GM23338 (cell line): ENCODE results near the gene PPP1CA. TPM values are rescaled to one million over a fixed set of nuclear protein-coding genes. Genes with fewer than 3 reads are reported as not detected.

Experiments used
- ATAC-seq: fragments of 200-7000 bp; cut with Tn5 transposase; 3 replicates; pipeline ENCODE4 v1.9.1; 2020
- DNase-seq: peaks from one replicate; pipeline ENCODE4 v3.0.0-alpha.2; 2015; ENCODE audit warnings: low spot score
- H2AFZ ChIP-seq: fragments of 200-600 bp; sonication (generic); 2 replicates; pipeline ENCODE4 v1.8.0; 2016; ENCODE audit warnings: antibody characterized with exemption, mild to moderate bottlenecking, moderate library complexity
- H3F3A ChIP-seq: fragments of 200-600 bp; sonication (generic); replicated peaks from 2 replicates; pipeline ENCODE4 v1.8.0; 2017; ENCODE audit warnings: antibody characterized with exemption, mixed run types, low read depth
- H3K27ac ChIP-seq: fragments of 200-600 bp; sonication (generic); 2 replicates; pipeline ENCODE4 v1.6.1; 2016; ENCODE audit warnings: low read depth
- H3K27me3 ChIP-seq: fragments of 200-600 bp; sonication (generic); 2 replicates; pipeline ENCODE4 v1.8.0; 2016; ENCODE audit warnings: mild to moderate bottlenecking, mixed run types, moderate library complexity; ENCODE audit not compliant: insufficient read depth
- H3K36me3 ChIP-seq: fragments of 200-600 bp; sonication (generic); 2 replicates; pipeline ENCODE4 v1.8.0; 2016; ENCODE audit warnings: mild to moderate bottlenecking; ENCODE audit not compliant: insufficient read depth
- H3K4me1 ChIP-seq: fragments of 200-600 bp; sonication (generic); 2 replicates; pipeline ENCODE4 v1.8.0; 2016; ENCODE audit warnings: mild to moderate bottlenecking, moderate library complexity; ENCODE audit not compliant: insufficient read depth
- H3K4me2 ChIP-seq: fragments of 200-600 bp; sonication (generic); 2 replicates; pipeline ENCODE4 v1.7.1; 2017; ENCODE audit warnings: mixed run types
- H3K4me3 ChIP-seq: fragments of 200-600 bp; sonication (generic); 2 replicates; pipeline ENCODE4 v1.6.1; 2016; ENCODE audit warnings: mixed run types
- H3K79me2 ChIP-seq: fragments of 200-600 bp; sonication (generic); replicated peaks from 2 replicates; pipeline ENCODE4 v1.8.0; 2017; ENCODE audit warnings: mild to moderate bottlenecking; ENCODE audit not compliant: insufficient read depth
- H3K9me2 ChIP-seq: fragments of 200-600 bp; sonication (generic); 2 replicates; pipeline ENCODE4 v1.8.0; 2017; ENCODE audit not compliant: insufficient read depth
- H4K20me1 ChIP-seq: fragments of 200-600 bp; sonication (generic); replicated peaks from 2 replicates; pipeline ENCODE4 v1.8.0; 2017; ENCODE audit warnings: mild to moderate bottlenecking; ENCODE audit not compliant: insufficient read depth
- H3K27ac Mint-ChIP-seq: 2 replicates; pipeline ENCODE4 v1.8.0; 2020; ENCODE audit warnings: inconsistent platforms, mild to moderate bottlenecking, moderate library complexity, mixed read lengths
- H3K27me3 Mint-ChIP-seq: 3 replicates; pipeline ENCODE4 v1.8.0; 2022; ENCODE audit warnings: low read depth, mild to moderate bottlenecking, moderate library complexity, mixed read lengths, inconsistent platforms; ENCODE audit not compliant: insufficient read depth, poor library complexity
- H3K36me3 Mint-ChIP-seq: 3 replicates; pipeline ENCODE4 v1.8.0; 2021; ENCODE audit warnings: low read depth, mild to moderate bottlenecking, inconsistent platforms, moderate library complexity, mixed read lengths
- H3K4me1 Mint-ChIP-seq: 3 replicates; pipeline ENCODE4 v1.8.0; 2020; ENCODE audit warnings: mild to moderate bottlenecking, inconsistent platforms, mixed read lengths
- H3K4me3 Mint-ChIP-seq: 3 replicates; pipeline ENCODE4 v1.8.0; 2021; ENCODE audit warnings: moderate library complexity, mild to moderate bottlenecking, inconsistent platforms, mixed read lengths
- H3K9me3 Mint-ChIP-seq: 3 replicates; pipeline ENCODE4 v1.8.0; 2020; ENCODE audit warnings: moderate library complexity, mild to moderate bottlenecking, inconsistent platforms, mixed read lengths
- CREB1 ChIP-seq: fragments of 250-450 bp; sonication (Bioruptor Pico); IDR thresholded peaks from 2 replicates; pipeline ENCODE4 v1.5.0; 2020; ENCODE audit warnings: low read depth, mild to moderate bottlenecking, moderate library complexity
- EZH2 ChIP-seq: fragments of 200-600 bp; sonication (generic); IDR thresholded peaks from one replicate; pipeline ENCODE4 v1.8.0; 2017; ENCODE audit warnings: antibody characterized with exemption, mild to moderate bottlenecking, low read depth; ENCODE audit not compliant: unreplicated experiment
- EZH2phosphoT487 ChIP-seq: fragments of 200-600 bp; sonication (generic); IDR thresholded peaks from one replicate; pipeline ENCODE4 v1.8.1; 2018; ENCODE audit warnings: antibody characterized with exemption; ENCODE audit not compliant: unreplicated experiment
- NANOG ChIP-seq: IDR thresholded peaks from 2 replicates; pipeline ENCODE4 v1.6.1; 2016; ENCODE audit warnings: antibody characterized with exemption, borderline replicate concordance
- POLR2AphosphoS5 ChIP-seq: IDR thresholded peaks from 2 replicates; pipeline ENCODE4 v1.6.1; 2016; ENCODE audit warnings: antibody characterized with exemption, low read depth
- STAT1 ChIP-seq: IDR thresholded peaks from one replicate; pipeline ENCODE4 v1.6.1; 2016; ENCODE audit warnings: antibody characterized with exemption; ENCODE audit not compliant: unreplicated experiment
- ZNF114 ChIP-seq: fragments of 250-450 bp; sonication (Bioruptor Pico); IDR thresholded peaks from 2 replicates; pipeline ENCODE4 v1.5.0; 2020; ENCODE audit warnings: mild to moderate bottlenecking, moderate library complexity
- ZNF331 ChIP-seq: fragments of 250-450 bp; sonication (Bioruptor Pico); IDR thresholded peaks from 2 replicates; pipeline ENCODE4 v1.5.0; 2020; ENCODE audit warnings: low read depth, mild to moderate bottlenecking, moderate library complexity
- polyA plus RNA-seq: library from polyadenylated mRNA; unstranded; fragments of >200 nt; fragmentation: Nextera tagmentation; extraction: Ambion mirVana; gene quantifications from 2 replicates; pipeline ENCODE4 v1.2.1, GENCODE V29; 2016
- total RNA-seq: library from RNA; depleted of rRNA; stranded (reverse); fragments of >200 nt; shearing (Covaris generic); gene quantifications from 2 replicates; pipeline ENCODE4 v1.2.3, GENCODE V29; 2014
- TF ChIP-seq, protein P1 (sequence below): fragments of 250-450 bp; sonication (Bioruptor Pico); IDR thresholded peaks from 2 replicates; pipeline ENCODE4 v1.5.0; 2020; ENCODE audit warnings: mild to moderate bottlenecking, moderate library complexity
- TF ChIP-seq, protein P2 (sequence below): IDR thresholded peaks from one replicate; pipeline ENCODE4 v1.6.1; 2018; ENCODE audit warnings: antibody characterized with exemption; ENCODE audit not compliant: unreplicated experiment
- TF ChIP-seq, protein P3 (sequence below), 2 experiments: fragments of 200-600 bp in 1 of 2; sonication (generic) in 1 of 2; conservative IDR thresholded peaks; 2 replicates each; pipeline versions ENCODE4 v1.5.1 to v1.6.1; 2016 to 2017; ENCODE audit warnings: antibody characterized with exemption in 2 of 2, low read depth in 2 of 2, mild to moderate bottlenecking in 2 of 2, moderate library complexity in 1 of 2
- TF ChIP-seq, protein P4 (sequence below): IDR thresholded peaks from 2 replicates; pipeline ENCODE4 v1.6.1; 2016; ENCODE audit warnings: antibody characterized with exemption

PPP1CA gene
- total and polyA plus RNA-seq, 2 experiments from 2014 or later, result 217 to 237 TPM

DNA sequence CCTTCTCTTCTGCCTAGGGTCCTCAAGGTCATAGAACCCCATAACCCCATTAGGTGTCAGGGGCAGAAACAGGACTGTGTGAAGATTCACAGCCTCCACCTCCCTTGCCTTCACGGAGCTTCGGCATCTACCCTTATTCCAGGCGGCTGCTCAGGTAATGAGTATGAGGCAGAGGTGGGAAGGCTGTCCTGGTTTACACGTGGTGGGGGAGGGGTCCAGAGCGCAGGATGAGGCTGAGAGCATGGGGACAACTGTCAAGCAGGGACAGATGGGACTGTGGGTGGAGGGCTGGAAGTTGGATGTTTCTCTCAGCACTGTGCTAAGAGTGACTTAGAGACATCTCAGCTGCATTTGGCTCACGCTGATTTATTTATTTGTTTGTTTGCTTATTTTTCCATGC lies 14.1 kb downstream of the PPP1CA start (continued):
- TF ChIP-seq, protein P1, sequence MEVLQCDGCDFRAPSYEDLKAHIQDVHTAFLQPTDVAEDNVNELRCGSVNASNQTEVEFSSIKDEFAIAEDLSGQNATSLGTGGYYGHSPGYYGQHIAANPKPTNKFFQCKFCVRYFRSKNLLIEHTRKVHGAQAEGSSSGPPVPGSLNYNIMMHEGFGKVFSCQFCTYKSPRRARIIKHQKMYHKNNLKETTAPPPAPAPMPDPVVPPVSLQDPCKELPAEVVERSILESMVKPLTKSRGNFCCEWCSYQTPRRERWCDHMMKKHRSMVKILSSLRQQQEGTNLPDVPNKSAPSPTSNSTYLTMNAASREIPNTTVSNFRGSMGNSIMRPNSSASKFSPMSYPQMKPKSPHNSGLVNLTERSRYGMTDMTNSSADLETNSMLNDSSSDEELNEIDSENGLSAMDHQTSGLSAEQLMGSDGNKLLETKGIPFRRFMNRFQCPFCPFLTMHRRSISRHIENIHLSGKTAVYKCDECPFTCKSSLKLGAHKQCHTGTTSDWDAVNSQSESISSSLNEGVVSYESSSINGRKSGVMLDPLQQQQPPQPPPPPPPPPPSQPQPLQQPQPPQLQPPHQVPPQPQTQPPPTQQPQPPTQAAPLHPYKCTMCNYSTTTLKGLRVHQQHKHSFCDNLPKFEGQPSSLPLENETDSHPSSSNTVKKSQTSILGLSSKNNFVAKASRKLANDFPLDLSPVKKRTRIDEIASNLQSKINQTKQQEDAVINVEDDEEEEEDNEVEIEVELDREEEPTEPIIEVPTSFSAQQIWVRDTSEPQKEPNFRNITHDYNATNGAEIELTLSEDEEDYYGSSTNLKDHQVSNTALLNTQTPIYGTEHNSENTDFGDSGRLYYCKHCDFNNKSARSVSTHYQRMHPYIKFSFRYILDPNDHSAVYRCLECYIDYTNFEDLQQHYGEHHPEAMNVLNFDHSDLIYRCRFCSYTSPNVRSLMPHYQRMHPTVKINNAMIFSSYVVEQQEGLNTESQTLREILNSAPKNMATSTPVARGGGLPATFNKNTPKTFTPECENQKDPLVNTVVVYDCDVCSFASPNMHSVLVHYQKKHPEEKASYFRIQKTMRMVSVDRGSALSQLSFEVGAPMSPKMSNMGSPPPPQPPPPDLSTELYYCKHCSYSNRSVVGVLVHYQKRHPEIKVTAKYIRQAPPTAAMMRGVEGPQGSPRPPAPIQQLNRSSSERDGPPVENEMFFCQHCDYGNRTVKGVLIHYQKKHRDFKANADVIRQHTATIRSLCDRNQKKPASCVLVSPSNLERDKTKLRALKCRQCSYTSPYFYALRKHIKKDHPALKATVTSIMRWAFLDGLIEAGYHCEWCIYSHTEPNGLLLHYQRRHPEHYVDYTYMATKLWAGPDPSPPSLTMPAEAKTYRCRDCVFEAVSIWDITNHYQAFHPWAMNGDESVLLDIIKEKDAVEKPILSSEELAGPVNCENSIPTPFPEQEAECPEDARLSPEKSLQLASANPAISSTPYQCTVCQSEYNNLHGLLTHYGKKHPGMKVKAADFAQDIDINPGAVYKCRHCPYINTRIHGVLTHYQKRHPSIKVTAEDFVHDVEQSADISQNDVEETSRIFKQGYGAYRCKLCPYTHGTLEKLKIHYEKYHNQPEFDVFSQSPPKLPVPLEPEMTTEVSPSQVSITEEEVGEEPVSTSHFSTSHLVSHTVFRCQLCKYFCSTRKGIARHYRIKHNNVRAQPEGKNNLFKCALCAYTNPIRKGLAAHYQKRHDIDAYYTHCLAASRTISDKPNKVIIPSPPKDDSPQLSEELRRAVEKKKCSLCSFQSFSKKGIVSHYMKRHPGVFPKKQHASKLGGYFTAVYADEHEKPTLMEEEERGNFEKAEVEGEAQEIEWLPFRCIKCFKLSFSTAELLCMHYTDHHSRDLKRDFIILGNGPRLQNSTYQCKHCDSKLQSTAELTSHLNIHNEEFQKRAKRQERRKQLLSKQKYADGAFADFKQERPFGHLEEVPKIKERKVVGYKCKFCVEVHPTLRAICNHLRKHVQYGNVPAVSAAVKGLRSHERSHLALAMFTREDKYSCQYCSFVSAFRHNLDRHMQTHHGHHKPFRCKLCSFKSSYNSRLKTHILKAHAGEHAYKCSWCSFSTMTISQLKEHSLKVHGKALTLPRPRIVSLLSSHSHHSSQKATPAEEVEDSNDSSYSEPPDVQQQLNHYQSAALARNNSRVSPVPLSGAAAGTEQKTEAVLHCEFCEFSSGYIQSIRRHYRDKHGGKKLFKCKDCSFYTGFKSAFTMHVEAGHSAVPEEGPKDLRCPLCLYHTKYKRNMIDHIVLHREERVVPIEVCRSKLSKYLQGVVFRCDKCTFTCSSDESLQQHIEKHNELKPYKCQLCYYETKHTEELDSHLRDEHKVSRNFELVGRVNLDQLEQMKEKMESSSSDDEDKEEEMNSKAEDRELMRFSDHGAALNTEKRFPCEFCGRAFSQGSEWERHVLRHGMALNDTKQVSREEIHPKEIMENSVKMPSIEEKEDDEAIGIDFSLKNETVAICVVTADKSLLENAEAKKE (CRISPR knock-in tag), result no peak

DNA sequence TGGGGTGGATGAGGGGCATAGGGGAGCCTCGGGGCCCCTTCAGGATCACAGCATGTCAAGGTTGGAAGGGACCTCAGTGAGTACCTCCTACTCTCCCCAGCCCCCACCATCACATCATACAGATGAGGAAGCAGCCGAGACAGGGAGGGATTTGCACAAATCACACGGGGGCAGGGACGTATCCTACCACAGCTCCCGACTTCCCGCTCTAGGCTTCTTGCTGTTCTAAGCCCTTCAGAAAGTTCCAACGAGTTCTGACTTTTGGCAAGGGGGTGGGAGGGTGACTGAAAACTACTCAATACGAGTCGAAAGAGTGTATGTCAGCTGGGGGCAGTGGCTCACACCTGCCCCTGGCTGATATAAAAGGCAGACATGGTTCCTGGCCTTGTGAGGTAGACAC lies 14.6 kb downstream of the PPP1CA start:
- peaks cover 7% of the 10 kb centered on the region; the same call in 1 of the 2 replicates for H3K27me3 ChIP-seq
- no peaks in the 10 kb centered on the region for H3K36me3 ChIP-seq
- no peak for DNase-seq
- H3K79me2 ChIP-seq, result 0 out of 2 replicates have a peak, but pooled peaks cover 3% of the 10 kb centered on the region
- no peak overlapping the region; the same call in 1 of the 2 replicates for H2AFZ ChIP-seq
- H3K9me2 ChIP-seq, result no peaks in the 10 kb centered on the region
- H3K4me3 ChIP-seq, result no peak overlapping the region
- H3K27me3 Mint-ChIP-seq, result peaks cover 15% of the 10 kb centered on the region
- peaks cover 8% of the 10 kb centered on the region; the same call in 1 of the 2 replicates for H3K4me1 ChIP-seq
- H4K20me1 ChIP-seq, result no peaks in the 10 kb centered on the region; the same call in 1 of the 2 replicates
- no peak overlapping the region for H3K27ac Mint-ChIP-seq
- H3F3A ChIP-seq, result 0 out of 2 replicates have a peak, but pooled peaks cover 8% of the 10 kb centered on the region
- no peak for ATAC-seq
- no peaks in the 10 kb centered on the region; the same call in 2 of the 3 replicates for H3K36me3 Mint-ChIP-seq
- peaks cover 32% of the 10 kb centered on the region for H3K4me1 Mint-ChIP-seq
- H3K4me2 ChIP-seq, result peak overlapping the region; percentile 20; the same call in 1 of the 2 replicates
- no peaks in the 10 kb centered on the region; the same call in 1 of the 3 replicates for H3K9me3 Mint-ChIP-seq
- no peak overlapping the region for H3K4me3 Mint-ChIP-seq
- no peak overlapping the region for H3K27ac ChIP-seq
- TF ChIP-seq EZH2 (no peak), POLR2AphosphoS5 (no peak), ZNF114 (CRISPR knock-in tag) (no peak), STAT1 (no peak), ZNF331 (CRISPR knock-in tag) (no peak), NANOG (no peak), CREB1 (no peak), EZH2phosphoT487 (no peak)
- TF ChIP-seq, protein P2, sequence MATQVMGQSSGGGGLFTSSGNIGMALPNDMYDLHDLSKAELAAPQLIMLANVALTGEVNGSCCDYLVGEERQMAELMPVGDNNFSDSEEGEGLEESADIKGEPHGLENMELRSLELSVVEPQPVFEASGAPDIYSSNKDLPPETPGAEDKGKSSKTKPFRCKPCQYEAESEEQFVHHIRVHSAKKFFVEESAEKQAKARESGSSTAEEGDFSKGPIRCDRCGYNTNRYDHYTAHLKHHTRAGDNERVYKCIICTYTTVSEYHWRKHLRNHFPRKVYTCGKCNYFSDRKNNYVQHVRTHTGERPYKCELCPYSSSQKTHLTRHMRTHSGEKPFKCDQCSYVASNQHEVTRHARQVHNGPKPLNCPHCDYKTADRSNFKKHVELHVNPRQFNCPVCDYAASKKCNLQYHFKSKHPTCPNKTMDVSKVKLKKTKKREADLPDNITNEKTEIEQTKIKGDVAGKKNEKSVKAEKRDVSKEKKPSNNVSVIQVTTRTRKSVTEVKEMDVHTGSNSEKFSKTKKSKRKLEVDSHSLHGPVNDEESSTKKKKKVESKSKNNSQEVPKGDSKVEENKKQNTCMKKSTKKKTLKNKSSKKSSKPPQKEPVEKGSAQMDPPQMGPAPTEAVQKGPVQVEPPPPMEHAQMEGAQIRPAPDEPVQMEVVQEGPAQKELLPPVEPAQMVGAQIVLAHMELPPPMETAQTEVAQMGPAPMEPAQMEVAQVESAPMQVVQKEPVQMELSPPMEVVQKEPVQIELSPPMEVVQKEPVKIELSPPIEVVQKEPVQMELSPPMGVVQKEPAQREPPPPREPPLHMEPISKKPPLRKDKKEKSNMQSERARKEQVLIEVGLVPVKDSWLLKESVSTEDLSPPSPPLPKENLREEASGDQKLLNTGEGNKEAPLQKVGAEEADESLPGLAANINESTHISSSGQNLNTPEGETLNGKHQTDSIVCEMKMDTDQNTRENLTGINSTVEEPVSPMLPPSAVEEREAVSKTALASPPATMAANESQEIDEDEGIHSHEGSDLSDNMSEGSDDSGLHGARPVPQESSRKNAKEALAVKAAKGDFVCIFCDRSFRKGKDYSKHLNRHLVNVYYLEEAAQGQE, result no peak
- TF ChIP-seq, protein P3, sequence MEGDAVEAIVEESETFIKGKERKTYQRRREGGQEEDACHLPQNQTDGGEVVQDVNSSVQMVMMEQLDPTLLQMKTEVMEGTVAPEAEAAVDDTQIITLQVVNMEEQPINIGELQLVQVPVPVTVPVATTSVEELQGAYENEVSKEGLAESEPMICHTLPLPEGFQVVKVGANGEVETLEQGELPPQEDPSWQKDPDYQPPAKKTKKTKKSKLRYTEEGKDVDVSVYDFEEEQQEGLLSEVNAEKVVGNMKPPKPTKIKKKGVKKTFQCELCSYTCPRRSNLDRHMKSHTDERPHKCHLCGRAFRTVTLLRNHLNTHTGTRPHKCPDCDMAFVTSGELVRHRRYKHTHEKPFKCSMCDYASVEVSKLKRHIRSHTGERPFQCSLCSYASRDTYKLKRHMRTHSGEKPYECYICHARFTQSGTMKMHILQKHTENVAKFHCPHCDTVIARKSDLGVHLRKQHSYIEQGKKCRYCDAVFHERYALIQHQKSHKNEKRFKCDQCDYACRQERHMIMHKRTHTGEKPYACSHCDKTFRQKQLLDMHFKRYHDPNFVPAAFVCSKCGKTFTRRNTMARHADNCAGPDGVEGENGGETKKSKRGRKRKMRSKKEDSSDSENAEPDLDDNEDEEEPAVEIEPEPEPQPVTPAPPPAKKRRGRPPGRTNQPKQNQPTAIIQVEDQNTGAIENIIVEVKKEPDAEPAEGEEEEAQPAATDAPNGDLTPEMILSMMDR (conservative IDR thresholded peaks at IDR 0.05; ENCODE audit: low read depth in 2 of 2), result no peak
- TF ChIP-seq, protein P4, sequence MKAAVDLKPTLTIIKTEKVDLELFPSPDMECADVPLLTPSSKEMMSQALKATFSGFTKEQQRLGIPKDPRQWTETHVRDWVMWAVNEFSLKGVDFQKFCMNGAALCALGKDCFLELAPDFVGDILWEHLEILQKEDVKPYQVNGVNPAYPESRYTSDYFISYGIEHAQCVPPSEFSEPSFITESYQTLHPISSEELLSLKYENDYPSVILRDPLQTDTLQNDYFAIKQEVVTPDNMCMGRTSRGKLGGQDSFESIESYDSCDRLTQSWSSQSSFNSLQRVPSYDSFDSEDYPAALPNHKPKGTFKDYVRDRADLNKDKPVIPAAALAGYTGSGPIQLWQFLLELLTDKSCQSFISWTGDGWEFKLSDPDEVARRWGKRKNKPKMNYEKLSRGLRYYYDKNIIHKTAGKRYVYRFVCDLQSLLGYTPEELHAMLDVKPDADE, result no peak
